CD4-positive, alpha-beta T cell (primary cell): ENCODE data around the gene NUP214. TPM values are rescaled to one million over a fixed set of nuclear protein-coding genes. Genes with fewer than 3 reads are reported as not detected.

ENCODE experiments used
- ATAC-seq: fragments of 200-7000 bp; cut with Tn5 transposase; one replicate; pipeline ENCODE4 v1.10.0; 2022; ENCODE audit warnings: mild to moderate bottlenecking; ENCODE audit not compliant: poor library complexity
- CTCF ChIA-PET: fragments of 350-600 bp; sonication (Branson Sonifier 250); formaldehyde crosslinking; loops from one replicate; lab custom pipeline; 2021; ENCODE audit warnings: antibody characterized with exemption, inconsistent platforms; lab: Charles Lee
- POLR2A ChIA-PET: fragments of 350-600 bp; sonication (Branson Sonifier 250); formaldehyde crosslinking; loops from one replicate; lab custom pipeline; 2021; ENCODE audit warnings: antibody characterized with exemption, inconsistent platforms; lab: Charles Lee
- DNase-seq, 14 experiments: peaks; one replicate each; pipeline ENCODE4 v3.0.0-alpha.2; 2013 to 2020; ENCODE audit warnings: mixed read lengths in 2 of 14
- H3K27ac ChIP-seq, 2 donors: one replicate each; pipeline versions ENCODE4 v1.5.1 to v1.7.0; 2013; ENCODE audit warnings: low read length in 2 of 2, low read depth in 1 of 2, mild to moderate bottlenecking in 1 of 2
- H3K27me3 ChIP-seq, 2 experiments: 1 replicate in 1 of 2; 2 replicates in 1 of 2; pipeline versions ENCODE4 v1.6.1 to v1.7.0; 2013; ENCODE audit warnings: low read length in 2 of 2, control low read depth in 1 of 2, mild to moderate bottlenecking in 1 of 2, moderate library complexity in 1 of 2; ENCODE audit not compliant: insufficient read depth in 2 of 2, control insufficient read depth in 1 of 2
- H3K36me3 ChIP-seq: one replicate; pipeline ENCODE4 v1.6.1; 2013; ENCODE audit warnings: low read length, control low read depth; ENCODE audit not compliant: insufficient read depth
- H3K4me1 ChIP-seq: one replicate; pipeline ENCODE4 v1.6.1; 2013; ENCODE audit warnings: low read length, control low read depth; ENCODE audit not compliant: insufficient read depth
- H3K4me3 ChIP-seq: one replicate; pipeline ENCODE4 v1.5.1; 2013; ENCODE audit warnings: mild to moderate bottlenecking, low read length, moderate library complexity
- H3K9me3 ChIP-seq, 2 experiments: 1 replicate in 1 of 2; 2 replicates in 1 of 2; pipeline versions ENCODE4 v1.6.1 to v1.7.0; 2013; ENCODE audit warnings: low read length in 2 of 2, mild to moderate bottlenecking in 2 of 2, control low read depth in 1 of 2, moderate library complexity in 1 of 2; ENCODE audit not compliant: control insufficient read depth in 1 of 2, insufficient read depth in 1 of 2
- H3K27ac Mint-ChIP-seq: one replicate; pipeline ENCODE4 v1.8.0; 2020; ENCODE audit warnings: mixed read lengths
- H3K27me3 Mint-ChIP-seq: one replicate; pipeline ENCODE4 v1.8.0; 2021; ENCODE audit warnings: mixed read lengths
- H3K36me3 Mint-ChIP-seq: one replicate; pipeline ENCODE4 v1.8.0; 2021; ENCODE audit warnings: low read depth, mixed read lengths
- H3K4me1 Mint-ChIP-seq: one replicate; pipeline ENCODE4 v1.8.0; 2021; ENCODE audit warnings: low read depth, mixed read lengths
- H3K4me3 Mint-ChIP-seq: one replicate; pipeline ENCODE4 v1.8.0; 2020; ENCODE audit warnings: mild to moderate bottlenecking, mixed read lengths
- H3K9me3 Mint-ChIP-seq: one replicate; pipeline ENCODE4 v1.8.0; 2020; ENCODE audit warnings: mixed read lengths
- intact Hi-C, 2 experiments: fragments of 100-400 bp; cut with DNase I in 1 of 2; cut with micrococcal nuclease in 1 of 2; formaldehyde crosslinking; loops; one replicate each; pipeline versions ENCODE4 v1.15.1 to v1.9.0; 2023 to 2025; cut with DNase I, micrococcal nuclease
- total RNA-seq, 174 experiments: library from RNA in 2 of 174; stranded (reverse) in 2 of 174; gene quantifications; one replicate each; pipeline ENCODE4 v1.2.3 and lab custom pipeline; 2021 to 2026
- TF ChIP-seq, protein P1 (sequence below): fragments of 200-600 bp; IDR thresholded peaks from one replicate; pipeline ENCODE4 v1.8.0; 2022; ENCODE audit warnings: antibody characterized with exemption, mild to moderate bottlenecking

The NUP214 gene
- total RNA-seq, 2 experiments from 2014 or later, result 105 to 107 TPM

GRCh38 chr9:131263701-131264100 lies 138.3 kb downstream of the NUP214 start:
- DNase-seq (peak in 1 of 14 experiments; percentile 14), ATAC-seq (no peak)
- CTCF ChIA-PET, result interaction anchor here (1.2 kb wide), 1 partner anchor 25 kb away, joined by 3 read pairs; no protein-coding TSS in a partner anchor
- no peaks in the 10 kb centered on the region for H3K27me3 Mint-ChIP-seq
- intact Hi-C loops, result no loop called here
- TF ChIP-seq, protein P1, sequence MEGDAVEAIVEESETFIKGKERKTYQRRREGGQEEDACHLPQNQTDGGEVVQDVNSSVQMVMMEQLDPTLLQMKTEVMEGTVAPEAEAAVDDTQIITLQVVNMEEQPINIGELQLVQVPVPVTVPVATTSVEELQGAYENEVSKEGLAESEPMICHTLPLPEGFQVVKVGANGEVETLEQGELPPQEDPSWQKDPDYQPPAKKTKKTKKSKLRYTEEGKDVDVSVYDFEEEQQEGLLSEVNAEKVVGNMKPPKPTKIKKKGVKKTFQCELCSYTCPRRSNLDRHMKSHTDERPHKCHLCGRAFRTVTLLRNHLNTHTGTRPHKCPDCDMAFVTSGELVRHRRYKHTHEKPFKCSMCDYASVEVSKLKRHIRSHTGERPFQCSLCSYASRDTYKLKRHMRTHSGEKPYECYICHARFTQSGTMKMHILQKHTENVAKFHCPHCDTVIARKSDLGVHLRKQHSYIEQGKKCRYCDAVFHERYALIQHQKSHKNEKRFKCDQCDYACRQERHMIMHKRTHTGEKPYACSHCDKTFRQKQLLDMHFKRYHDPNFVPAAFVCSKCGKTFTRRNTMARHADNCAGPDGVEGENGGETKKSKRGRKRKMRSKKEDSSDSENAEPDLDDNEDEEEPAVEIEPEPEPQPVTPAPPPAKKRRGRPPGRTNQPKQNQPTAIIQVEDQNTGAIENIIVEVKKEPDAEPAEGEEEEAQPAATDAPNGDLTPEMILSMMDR, result no peak
- no peaks in the 10 kb centered on the region for H3K27me3 ChIP-seq
- H3K27ac Mint-ChIP-seq, result peak overlapping the region; percentile 100
- peaks cover 77% of the 10 kb centered on the region for H3K36me3 Mint-ChIP-seq
- H3K4me3 ChIP-seq, result peak overlapping the region; percentile 8
- H3K9me3 ChIP-seq, result no peaks in the 10 kb centered on the region
- peak overlapping the region; percentile 85 for H3K4me3 Mint-ChIP-seq
- peak overlapping the region in 1 of 2 donors; percentile 94 for H3K27ac ChIP-seq
- peaks cover 72% of the 10 kb centered on the region for H3K4me1 Mint-ChIP-seq
- H3K4me1 ChIP-seq, result peaks cover 99% of the 10 kb centered on the region
- POLR2A ChIA-PET, result interaction anchor here (4.4 to 18.0 kb wide), 3 partner anchors 7 to 15 kb away, joined by 19 to 738 read pairs (median 738); partner anchors contain the start of gene FAM78A
- H3K36me3 ChIP-seq, result peaks cover 69% of the 10 kb centered on the region
- H3K9me3 Mint-ChIP-seq, result no peaks in the 10 kb centered on the region

- Histone ChIP-seq H3K27me3 (no peaks in the 10 kb centered on the region), H3K9me3 (no peaks in the 10 kb centered on the region), H3K4me1 (peaks cover 97% of the 10 kb centered on the region), H3K36me3 (peaks cover 64% of the 10 kb centered on the region), H3K4me3 (peak overlapping the region; percentile 8), H3K27ac (peak overlapping the region; percentile 43 to 94)
- H3K4me3 Mint-ChIP-seq, result peak overlapping the region; percentile 85
- H3K4me1 Mint-ChIP-seq, result peaks cover 78% of the 10 kb centered on the region
- ChIA-PET CTCF (interaction anchor here (1.0 to 1.2 kb wide), 2 partner anchors 26 to 66 kb away, joined by 3 read pairs; no protein-coding TSS in a partner anchor), POLR2A (interaction anchor here (4.4 to 18.0 kb wide), 3 partner anchors 6 to 14 kb away, joined by 19 to 738 read pairs (median 738); partner anchors contain the start of gene FAM78A)
- TF ChIP-seq, protein P1, result no peak
- H3K9me3 Mint-ChIP-seq, result no peaks in the 10 kb centered on the region
- DNase-seq (peak in 7 of 14 experiments; percentile 33 to 78 (median 65)), ATAC-seq (peak; percentile 25)
- H3K36me3 Mint-ChIP-seq, result peaks cover 76% of the 10 kb centered on the region
- H3K27ac Mint-ChIP-seq, result peak overlapping the region; percentile 100
- intact Hi-C loops, result no loop called here
- H3K27me3 Mint-ChIP-seq, result no peaks in the 10 kb centered on the region
Measured at GRCh38 chr9:131264231-131264630, 138.8 kb downstream of the NUP214 start.

GRCh38 chr9:131266266-131267229 lies 141.2 kb downstream of the NUP214 start:
- H3K4me3 ChIP-seq, result peak overlapping the region; percentile 48
- peaks cover 48% of the 10 kb centered on the region for H3K36me3 ChIP-seq
- H3K4me1 ChIP-seq, result peaks cover 97% of the 10 kb centered on the region
- Mint-ChIP-seq H3K4me1 (peaks cover 87% of the 10 kb centered on the region), H3K4me3 (peak overlapping the region; percentile 86), H3K27ac (peak overlapping the region; percentile 100), H3K36me3 (peaks cover 70% of the 10 kb centered on the region), H3K27me3 (no peaks in the 10 kb centered on the region), H3K9me3 (no peaks in the 10 kb centered on the region)
- CTCF ChIA-PET, result interaction anchor here (1.3 to 1.4 kb wide), 2 partner anchors 12 to 17 kb away, joined by 3 read pairs; no protein-coding TSS in a partner anchor
- DNase-seq (peak in 8 of 14 experiments; percentile 41 to 70 (median 64)), ATAC-seq (peak; percentile 32)
- H3K27ac ChIP-seq, result peak overlapping the region; percentile 83 to 94
- POLR2A ChIA-PET, result interaction anchor here (1.0 to 14.3 kb wide), 7 partner anchors 9 to 70 kb away, joined by 3 to 738 read pairs (median 5); partner anchors contain the start of gene FAM78A
- TF ChIP-seq, protein P1, result no peak
- no peaks in the 10 kb centered on the region for H3K27me3 ChIP-seq
- no peaks in the 10 kb centered on the region for H3K9me3 ChIP-seq
- intact Hi-C loops, result loop anchor here in 1 of 2 experiments (1.0 kb wide), 1 partner anchor 12 kb away; no protein-coding TSS in a partner anchor
